Endodermal cell (in vitro differentiated cells): ENCODE results near the gene PAEP. TPM values are rescaled to one million over a fixed set of nuclear protein-coding genes. Genes with fewer than 3 reads are reported as not detected.

Experiments
- DNase-seq: peaks from one replicate; pipeline ENCODE4 v3.0.0-alpha.2; 2017
- H3K27ac ChIP-seq: 2 replicates; pipeline ENCODE4 v1.5.1; 2013; ENCODE audit warnings: mild to moderate bottlenecking, low read depth, low read length, moderate library complexity
- H3K27me3 ChIP-seq: 2 replicates; pipeline ENCODE4 v1.6.1; 2013; ENCODE audit warnings: mild to moderate bottlenecking, low read length, moderate library complexity; ENCODE audit not compliant: insufficient read depth, control insufficient read depth, poor library complexity, severe bottlenecking
- H3K36me3 ChIP-seq: 2 replicates; pipeline ENCODE4 v1.7.0; 2013; ENCODE audit warnings: mild to moderate bottlenecking, low read length, moderate library complexity; ENCODE audit not compliant: control insufficient read depth, insufficient read depth
- H3K4me1 ChIP-seq: one replicate; pipeline ENCODE4 v1.7.0; 2013; ENCODE audit warnings: low read length; ENCODE audit not compliant: control insufficient read depth, insufficient read depth
- H3K4me3 ChIP-seq: 2 replicates; pipeline ENCODE4 v1.5.1; 2013; ENCODE audit warnings: mild to moderate bottlenecking, low read length, moderate library complexity
- H3K9ac ChIP-seq: 2 replicates; pipeline ENCODE4 v1.6.1; 2013; ENCODE audit warnings: mild to moderate bottlenecking, low read length, moderate library complexity; ENCODE audit not compliant: poor library complexity, severe bottlenecking; ENCODE audit errors: extremely low read depth
- H3K9me3 ChIP-seq: 2 replicates; pipeline ENCODE4 v1.6.1; 2013; ENCODE audit warnings: mild to moderate bottlenecking, low read length, moderate library complexity; ENCODE audit not compliant: control insufficient read depth
- H3K27ac Mint-ChIP-seq: 2 replicates; pipeline ENCODE4 v1.8.0; 2020; ENCODE audit warnings: mixed read lengths
- H3K27me3 Mint-ChIP-seq: 2 replicates; pipeline ENCODE4 v1.8.0; 2021; ENCODE audit warnings: mild to moderate bottlenecking, mixed read lengths; ENCODE audit not compliant: insufficient read depth
- H3K36me3 Mint-ChIP-seq: 2 replicates; pipeline ENCODE4 v1.8.0; 2020; ENCODE audit warnings: low read depth, mixed read lengths
- H3K4me1 Mint-ChIP-seq: 2 replicates; pipeline ENCODE4 v1.8.0; 2020; ENCODE audit warnings: mixed read lengths
- H3K4me3 Mint-ChIP-seq: 2 replicates; pipeline ENCODE4 v1.8.0; 2020; ENCODE audit warnings: mild to moderate bottlenecking, moderate library complexity, mixed read lengths
- H3K9me3 Mint-ChIP-seq: 2 replicates; pipeline ENCODE4 v1.8.0; 2020; ENCODE audit warnings: mild to moderate bottlenecking, mixed read lengths
- WGBS, 2 experiments: methylation state at CpG; one replicate each; pipeline versions ENCODE4 v1.1.5 to v1.1.7; 2013; ENCODE audit warnings: missing lambda C conversion rate in 2 of 2, mixed read lengths in 1 of 2; ENCODE audit not compliant: insufficient coverage in 1 of 2, insufficient read length in 1 of 2; 5-methylcytosine and 5-hydroxymethylcytosine counted together
- total RNA-seq, 2 donors: library from RNA; stranded (reverse); fragmentation: NEBNext Ultra II Directional in 1 of 2; extraction: Animal tissue kit (Norgen Biotek cat#: 25700) in 1 of 2; gene quantifications; 2 replicates in 1 of 2; 3 replicates in 1 of 2; pipeline ENCODE4 v1.2.1, GENCODE V29; 2021
- TF ChIP-seq, protein P1 (sequence below): fragments of 200-600 bp; sonication (generic); conservative IDR thresholded peaks from 2 replicates; pipeline ENCODE4 v1.5.0; 2021; ENCODE audit warnings: antibody characterized with exemption, mild to moderate bottlenecking

The PAEP gene
- total RNA-seq, 2 donors from 2014 or later = not detected

DNA sequence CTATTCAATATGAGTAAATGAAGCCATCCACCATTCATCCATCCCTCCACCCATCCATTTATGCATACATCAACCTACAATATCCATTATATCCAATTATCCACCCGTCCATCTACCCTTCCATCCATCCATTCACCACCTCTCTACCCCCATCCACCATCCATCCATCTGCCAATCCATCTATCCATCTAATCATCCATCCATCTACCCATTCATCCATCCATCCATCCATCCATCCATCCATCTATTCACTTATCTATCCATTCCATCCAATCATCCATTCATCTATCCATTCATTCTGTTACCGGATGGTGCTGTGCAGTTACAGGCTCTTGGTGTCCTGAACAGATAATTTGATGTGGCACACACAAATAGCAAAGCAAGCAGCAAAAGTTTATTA lies 10.7 kb downstream of the PAEP start:
- no peak overlapping the region for H3K4me3 Mint-ChIP-seq
- H3K36me3 ChIP-seq = no peaks in the 10 kb centered on the region
- no peaks in the 10 kb centered on the region for H3K36me3 Mint-ChIP-seq
- no peaks in the 10 kb centered on the region for H3K27me3 ChIP-seq
- no peak for DNase-seq
- H3K4me1 ChIP-seq = no peaks in the 10 kb centered on the region
- peaks cover 12% of the 10 kb centered on the region for H3K9me3 Mint-ChIP-seq
- no peak overlapping the region for H3K9ac ChIP-seq
- no peak overlapping the region for H3K27ac ChIP-seq
- H3K4me1 Mint-ChIP-seq = no peaks in the 10 kb centered on the region
- TF ChIP-seq, protein P1, sequence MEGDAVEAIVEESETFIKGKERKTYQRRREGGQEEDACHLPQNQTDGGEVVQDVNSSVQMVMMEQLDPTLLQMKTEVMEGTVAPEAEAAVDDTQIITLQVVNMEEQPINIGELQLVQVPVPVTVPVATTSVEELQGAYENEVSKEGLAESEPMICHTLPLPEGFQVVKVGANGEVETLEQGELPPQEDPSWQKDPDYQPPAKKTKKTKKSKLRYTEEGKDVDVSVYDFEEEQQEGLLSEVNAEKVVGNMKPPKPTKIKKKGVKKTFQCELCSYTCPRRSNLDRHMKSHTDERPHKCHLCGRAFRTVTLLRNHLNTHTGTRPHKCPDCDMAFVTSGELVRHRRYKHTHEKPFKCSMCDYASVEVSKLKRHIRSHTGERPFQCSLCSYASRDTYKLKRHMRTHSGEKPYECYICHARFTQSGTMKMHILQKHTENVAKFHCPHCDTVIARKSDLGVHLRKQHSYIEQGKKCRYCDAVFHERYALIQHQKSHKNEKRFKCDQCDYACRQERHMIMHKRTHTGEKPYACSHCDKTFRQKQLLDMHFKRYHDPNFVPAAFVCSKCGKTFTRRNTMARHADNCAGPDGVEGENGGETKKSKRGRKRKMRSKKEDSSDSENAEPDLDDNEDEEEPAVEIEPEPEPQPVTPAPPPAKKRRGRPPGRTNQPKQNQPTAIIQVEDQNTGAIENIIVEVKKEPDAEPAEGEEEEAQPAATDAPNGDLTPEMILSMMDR = no peak
- H3K9me3 ChIP-seq = peaks cover 12% of the 10 kb centered on the region
- no peak overlapping the region for H3K27ac Mint-ChIP-seq
- no peaks in the 10 kb centered on the region for H3K27me3 Mint-ChIP-seq
- H3K4me3 ChIP-seq = no peak overlapping the region
- 86 to 100% methylated on average over 2 of the region's 2 CpGs for WGBS, 2 experiments

DNA sequence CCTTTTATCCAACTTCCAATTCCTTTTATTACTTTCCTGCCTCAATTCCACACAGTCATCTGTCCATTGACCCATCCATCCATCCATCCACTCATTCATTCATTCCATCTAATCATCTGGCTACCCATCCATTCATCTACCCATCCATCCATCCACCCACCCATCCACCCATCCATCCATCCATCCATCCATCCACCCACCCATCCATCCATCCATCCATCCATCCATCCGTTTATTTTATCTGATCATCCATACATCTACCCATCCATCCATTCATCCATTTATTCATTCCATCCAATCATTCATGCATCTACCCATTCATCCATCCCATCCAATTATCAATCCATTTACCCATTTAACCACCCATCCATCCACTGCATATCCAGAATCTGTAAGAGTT lies 11.6 kb downstream of the PAEP start:
- Histone ChIP-seq H3K4me1 (no peaks in the 10 kb centered on the region), H3K36me3 (no peaks in the 10 kb centered on the region), H3K9me3 (peaks cover 12% of the 10 kb centered on the region), H3K4me3 (no peak overlapping the region), H3K27me3 (no peaks in the 10 kb centered on the region), H3K9ac (no peak overlapping the region), H3K27ac (no peak overlapping the region)
- Mint-ChIP-seq H3K36me3 (no peaks in the 10 kb centered on the region), H3K4me3 (no peak overlapping the region), H3K27ac (no peak overlapping the region), H3K9me3 (peaks cover 12% of the 10 kb centered on the region), H3K4me1 (no peaks in the 10 kb centered on the region), H3K27me3 (no peaks in the 10 kb centered on the region)
- TF ChIP-seq, protein P1 = no peak
- WGBS, 2 experiments = 85% methylated on average over 1 of the region's 1 CpG; no CpG with 5 or more reads in 1 of the 2 experiments
- DNase-seq = no peak

DNA sequence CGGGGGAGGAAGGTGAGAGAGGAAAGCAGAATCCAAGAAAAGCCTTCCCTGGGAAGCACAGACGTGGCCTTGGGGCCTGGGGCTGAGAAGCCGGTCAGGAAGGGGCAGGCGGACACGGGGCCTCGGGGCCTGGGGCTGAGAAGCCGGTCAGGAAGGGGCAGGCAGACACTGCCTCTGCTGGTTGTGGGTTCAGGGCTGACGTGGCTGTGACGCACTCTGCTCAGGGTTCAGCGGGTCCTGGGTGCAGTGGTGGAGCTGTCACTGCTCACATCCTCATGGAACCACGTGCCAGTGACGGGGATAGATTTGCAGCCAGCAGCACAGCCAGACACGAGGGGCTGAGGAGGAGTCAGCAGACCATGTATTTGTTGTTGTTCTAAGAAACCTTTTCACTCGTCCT lies 12.8 kb downstream of the PAEP start:
- TF ChIP-seq, protein P1 = no peak
- H3K27ac Mint-ChIP-seq = no peak overlapping the region
- no peaks in the 10 kb centered on the region for H3K4me1 Mint-ChIP-seq
- no peaks in the 10 kb centered on the region for H3K36me3 Mint-ChIP-seq
- Histone ChIP-seq H3K36me3 (no peaks in the 10 kb centered on the region), H3K4me3 (no peak overlapping the region), H3K4me1 (no peaks in the 10 kb centered on the region), H3K9ac (no peak overlapping the region), H3K27ac (no peak overlapping the region), H3K9me3 (peaks cover 6% of the 10 kb centered on the region), H3K27me3 (no peaks in the 10 kb centered on the region)
- H3K27me3 Mint-ChIP-seq = no peaks in the 10 kb centered on the region
- 89 to 94% methylated on average over 5 to 14 of the region's 14 CpGs for WGBS, 2 experiments
- no peak for DNase-seq
- H3K9me3 Mint-ChIP-seq = peaks cover 7% of the 10 kb centered on the region
- H3K4me3 Mint-ChIP-seq = no peak overlapping the region
